NCI-H1417 treated with DMSO at 0.1 percent for 48 hours (cell line): ENCODE measurements around the gene C9orf78.

Experiments
- DNase-seq: peaks from one replicate; lab custom pipeline; 2025; lab: John Stamatoyannopoulos, UW

C9orf78 gene

GRCh38 chr9:129839324-129840023 is 4.4 kb upstream of the C9orf78 start:
- no peak for DNase-seq

GRCh38 chr9:129838707-129839259 is 3.7 kb upstream of the C9orf78 start:
- no peak for DNase-seq

GRCh38 chr9:129836311-129837007 is 1.4 kb upstream of the C9orf78 start:
- DNase-seq: no peak

DNA sequence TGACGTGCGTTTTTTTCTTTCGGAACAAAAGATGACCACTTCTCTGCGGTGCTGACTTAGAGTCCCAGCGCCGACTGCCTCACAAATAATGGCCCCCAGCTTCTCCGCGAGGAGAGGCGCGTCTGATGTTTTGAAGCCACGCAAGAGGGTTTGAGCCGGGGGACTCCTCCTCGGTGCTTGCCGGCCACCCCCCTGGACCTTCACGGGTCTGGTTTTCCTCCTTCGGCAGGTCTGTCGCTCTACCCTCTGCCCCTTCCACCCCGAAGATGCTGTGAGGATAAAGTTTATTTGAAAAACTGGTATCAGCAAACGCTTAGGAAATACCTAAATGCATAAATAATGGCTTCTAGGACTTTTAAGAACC is 767 bp upstream of the C9orf78 start:
- DNase-seq: no peak

- no peak for DNase-seq
Measured at GRCh38 chr9:129834489-129835127, 467 bp downstream of the C9orf78 start.

- no peak for DNase-seq
Measured at GRCh38 chr9:129832982-129833381, 2.1 kb downstream of the C9orf78 start.

- no peak for DNase-seq
Measured at GRCh38 chr9:129828969-129829368, 6.1 kb downstream of the C9orf78 start.

GRCh38 chr9:129828051-129828450 is 7.0 kb downstream of the C9orf78 start:
- DNase-seq: no peak

DNA sequence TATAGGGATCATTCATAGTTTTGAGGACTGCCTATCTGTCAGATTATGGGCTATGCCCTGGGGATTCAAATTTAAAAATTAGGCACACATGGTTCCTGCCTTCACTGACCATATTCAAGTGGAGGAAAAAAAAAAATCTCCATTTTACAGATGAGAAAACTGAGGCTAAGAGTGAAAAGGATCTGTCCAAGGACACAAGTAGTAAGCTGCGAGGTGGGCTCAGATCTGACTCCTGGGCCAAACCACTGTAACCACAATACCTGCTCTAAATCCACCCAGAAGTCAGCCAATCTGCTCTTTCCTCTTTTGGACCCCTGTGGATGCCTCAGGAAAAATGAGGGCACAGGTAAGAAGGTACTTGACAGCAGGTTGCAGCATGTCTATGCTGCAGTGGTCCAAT is 8.3 kb downstream of the C9orf78 start:
- no peak for DNase-seq

- no peak for DNase-seq
Measured at GRCh38 chr9:129826344-129826743, 8.7 kb downstream of the C9orf78 start.

DNA sequence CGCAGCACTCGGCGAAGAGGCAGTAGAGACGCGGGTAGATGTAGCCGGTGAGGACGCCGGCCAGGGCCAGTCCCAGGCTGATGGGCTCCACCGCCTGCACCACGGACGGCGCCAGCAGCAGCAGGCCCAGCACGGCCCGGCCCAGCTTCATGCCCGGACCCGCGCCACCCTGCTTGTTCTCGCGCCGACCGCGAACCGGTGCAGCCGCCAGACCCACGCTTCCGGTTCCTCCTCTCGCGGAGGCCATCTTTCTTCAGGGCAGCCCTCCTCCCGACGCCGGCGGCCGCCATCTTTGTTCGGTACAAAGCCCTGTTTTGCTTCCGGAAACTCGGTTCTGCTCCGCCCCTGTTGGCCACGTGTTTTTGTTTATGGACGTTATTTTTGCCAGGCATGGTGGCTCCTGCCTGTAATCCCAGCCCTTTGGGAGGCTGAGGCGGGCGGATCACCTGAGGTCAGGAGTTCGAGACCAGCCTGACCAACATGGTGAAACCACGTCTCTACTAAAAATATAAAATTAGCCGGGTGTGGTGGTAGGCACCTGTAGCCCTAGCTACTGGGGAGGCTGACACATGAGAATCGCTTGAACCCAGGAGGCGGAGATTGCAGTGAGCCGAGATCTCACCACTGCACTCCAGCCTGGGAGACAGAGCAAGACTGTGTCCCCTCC is 11.0 kb downstream of the C9orf78 start, which contains the start of gene TOR1A:
TSS of gene TOR1A (minus strand) at position 202 of the 667 bp plus-strand sequence. CDS start at position 151, 51 bp downstream.
- DNase-seq: peak; percentile 91

- no peak for DNase-seq
Measured at GRCh38 chr9:129823542-129823934, 11.5 kb downstream of the C9orf78 start.

- DNase-seq: no peak
Measured at GRCh38 chr9:129822898-129823541, 12.1 kb downstream of the C9orf78 start.

- no peak for DNase-seq
Measured at GRCh38 chr9:129816501-129817435, 18.3 kb downstream of the C9orf78 start.

GRCh38 chr9:129815278-129815677 is 19.8 kb downstream of the C9orf78 start:
- no peak for DNase-seq

- no peak for DNase-seq
Measured at GRCh38 chr9:129814432-129815223, 20.4 kb downstream of the C9orf78 start.

GRCh38 chr9:129813661-129814060 is 21.4 kb downstream of the C9orf78 start:
- no peak for DNase-seq

DNA sequence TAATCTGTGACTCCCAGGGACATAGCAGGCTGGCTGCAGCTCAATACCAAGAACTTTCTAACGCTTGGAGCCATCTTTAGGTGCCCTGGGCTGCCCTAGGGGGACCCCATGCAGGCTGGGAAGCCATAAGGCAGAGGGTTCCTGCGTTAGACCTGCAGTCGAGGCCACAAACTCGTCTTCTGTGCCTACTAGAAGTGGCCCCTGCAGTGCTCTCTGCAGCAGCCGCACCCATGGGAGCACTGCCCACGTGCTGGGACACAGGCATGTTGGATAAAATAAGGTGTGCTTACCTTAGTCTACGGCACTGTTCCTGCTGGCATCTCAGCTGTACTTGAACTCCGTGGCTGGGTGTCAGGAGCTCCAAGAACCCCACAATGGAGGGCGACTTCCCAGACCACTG is 22.7 kb downstream of the C9orf78 start:
- no peak for DNase-seq

GRCh38 chr9:129811967-129812363 is 23.1 kb downstream of the C9orf78 start:
- DNase-seq: no peak

DNA sequence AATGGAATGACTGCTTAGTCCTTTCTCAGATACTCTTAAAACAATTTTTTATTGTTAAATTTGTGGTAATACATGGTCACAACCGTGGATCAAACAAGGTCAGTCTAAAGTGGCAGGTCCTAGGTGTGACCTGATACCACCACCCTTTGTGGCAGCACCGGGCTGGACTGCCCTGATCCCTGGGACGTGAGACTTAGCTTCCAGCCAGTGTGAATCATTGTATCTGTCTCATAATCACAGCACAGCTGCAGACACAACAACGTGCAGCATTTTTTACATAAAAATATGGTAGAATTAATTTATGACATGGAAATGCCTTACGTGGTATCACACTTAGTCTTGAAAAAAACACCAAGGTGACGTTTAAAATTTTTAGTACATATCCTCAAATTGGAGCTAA is 24.3 kb downstream of the C9orf78 start:
- no peak for DNase-seq
